HEK293T (cell line): ENCODE measurements around the gene TEX53.

Experiments
- CTCF ChIA-PET: fragments of 350-600 bp; formaldehyde crosslinking; extraction: SDS; loops from one replicate; lab custom pipeline; 2021; ENCODE audit warnings: antibody characterized with exemption, inconsistent platforms; lab: Yijun Ruan, JAX
- POLR2A ChIA-PET: fragments of 350-600 bp; formaldehyde crosslinking; extraction: SDS; loops from one replicate; lab custom pipeline; 2020; ENCODE audit warnings: antibody characterized with exemption, inconsistent platforms; lab: Yijun Ruan, JAX
- DNase-seq: peaks from one replicate; pipeline ENCODE4 v3.0.0; 2012; ENCODE audit warnings: mixed read lengths; ENCODE audit errors: extremely low spot score
- ARNT ChIP-seq: fragments of 450-650 bp; IDR thresholded peaks from 2 replicates; pipeline ENCODE4 v1.6.1; 2017; ENCODE audit warnings: mild to moderate bottlenecking
- BHLHE40 ChIP-seq: fragments of 450-650 bp; IDR thresholded peaks from 2 replicates; pipeline ENCODE4 v1.6.1; 2016; ENCODE audit warnings: mild to moderate bottlenecking, moderate library complexity, borderline replicate concordance
- CTBP1 ChIP-seq: fragments of 450-650 bp; IDR thresholded peaks from 2 replicates; pipeline ENCODE4 v1.6.1; 2016; ENCODE audit warnings: borderline replicate concordance
- ELF4 ChIP-seq: fragments of 450-650 bp; IDR thresholded peaks from 2 replicates; pipeline ENCODE4 v1.6.1; 2017; ENCODE audit warnings: antibody characterized with exemption
- FOXA1 ChIP-seq: fragments of 450-650 bp; IDR thresholded peaks from 2 replicates; pipeline ENCODE4 v1.6.1; 2016; ENCODE audit warnings: mild to moderate bottlenecking
- FOXK2 ChIP-seq: fragments of 450-650 bp; IDR thresholded peaks from 2 replicates; pipeline ENCODE4 v1.6.1; 2016; ENCODE audit warnings: mild to moderate bottlenecking
- FOXM1 ChIP-seq: fragments of 450-650 bp; IDR thresholded peaks from 2 replicates; pipeline ENCODE4 v1.6.1; 2017; ENCODE audit warnings: mild to moderate bottlenecking, borderline replicate concordance
- HDGF ChIP-seq: fragments of 450-650 bp; IDR thresholded peaks from 2 replicates; pipeline ENCODE4 v1.6.1; 2017; ENCODE audit warnings: antibody characterized with exemption, borderline replicate concordance
- L3MBTL2 ChIP-seq: fragments of 450-650 bp; conservative IDR thresholded peaks from 2 replicates; pipeline ENCODE4 v1.6.1; 2016; ENCODE audit warnings: mild to moderate bottlenecking
- LEF1 ChIP-seq: fragments of 450-650 bp; IDR thresholded peaks from 2 replicates; pipeline ENCODE4 v1.6.1; 2017; ENCODE audit warnings: mild to moderate bottlenecking, borderline replicate concordance
- NFRKB ChIP-seq: fragments of 450-650 bp; IDR thresholded peaks from 2 replicates; pipeline ENCODE4 v1.6.1; 2016; ENCODE audit warnings: mild to moderate bottlenecking, moderate library complexity
- PKNOX1 ChIP-seq: fragments of 450-650 bp; IDR thresholded peaks from 2 replicates; pipeline ENCODE4 v1.6.1; 2016
- SP1 ChIP-seq: fragments of 450-650 bp; IDR thresholded peaks from 2 replicates; pipeline ENCODE4 v1.6.1; 2017
- SUZ12 ChIP-seq: fragments of 450-650 bp; IDR thresholded peaks from 2 replicates; pipeline ENCODE4 v1.6.1; 2016; ENCODE audit warnings: mild to moderate bottlenecking
- TARDBP ChIP-seq: fragments of 450-650 bp; IDR thresholded peaks from 2 replicates; pipeline ENCODE4 v1.6.1; 2016
- ZNF384 ChIP-seq: fragments of 450-650 bp; IDR thresholded peaks from 2 replicates; pipeline ENCODE4 v1.6.1; 2016

The TEX53 gene

GRCh38 chr9:114695948-114696347 lies 38.3 kb upstream of the TEX53 start:
- no peak for TF ChIP-seq CTBP1
- no peak for TF ChIP-seq FOXK2
- TF ChIP-seq L3MBTL2: no peak
- no peak for TF ChIP-seq FOXA1
- TF ChIP-seq ZNF384: no peak
- TF ChIP-seq SP1: no peak
- TF ChIP-seq FOXM1: no peak
- TF ChIP-seq ARNT: no peak
- no peak for TF ChIP-seq TARDBP
- TF ChIP-seq BHLHE40: no peak
- no peak for TF ChIP-seq HDGF
- no peak for TF ChIP-seq SUZ12
- no peak for TF ChIP-seq PKNOX1
- TF ChIP-seq ELF4: no peak
- no peak for TF ChIP-seq NFRKB
- TF ChIP-seq LEF1: no peak
- DNase-seq: no peak
- CTCF ChIA-PET: no interaction called here
- POLR2A ChIA-PET: no interaction called here

GRCh38 chr9:114694719-114695269 lies 37.2 kb upstream of the TEX53 start:
- TF ChIP-seq FOXM1 (no peak), SP1 (no peak), SUZ12 (no peak), PKNOX1 (no peak), ZNF384 (no peak), NFRKB (no peak), LEF1 (no peak), ARNT (no peak), FOXA1 (no peak), HDGF (no peak)
- DNase-seq: no peak
- CTCF ChIA-PET: no interaction called here
- POLR2A ChIA-PET: no interaction called here

- TF ChIP-seq BHLHE40: no peak
- no peak for TF ChIP-seq FOXK2
- no peak for TF ChIP-seq SP1
- TF ChIP-seq L3MBTL2: no peak
- no peak for TF ChIP-seq TARDBP
- TF ChIP-seq ZNF384: no peak
- no peak for TF ChIP-seq FOXM1
- no peak for TF ChIP-seq SUZ12
- TF ChIP-seq PKNOX1: no peak
- TF ChIP-seq ELF4: no peak
- no peak for TF ChIP-seq CTBP1
- TF ChIP-seq NFRKB: no peak
- TF ChIP-seq ARNT: no peak
- TF ChIP-seq LEF1: no peak
- no peak for TF ChIP-seq FOXA1
- CTCF ChIA-PET: no interaction called here
- POLR2A ChIA-PET: no interaction called here
- DNase-seq: no peak
Measured at GRCh38 chr9:114694146-114694545, 36.5 kb upstream of the TEX53 start.

GRCh38 chr9:114693248-114693855 lies 35.7 kb upstream of the TEX53 start:
- ChIA-PET CTCF (interaction anchor here (1.3 kb wide), 1 partner anchor 12 kb away, joined by 4 read pairs; no protein-coding TSS in a partner anchor), POLR2A (no interaction called here)
- DNase-seq: no peak
- no peak for TF ChIP-seq ELF4
- TF ChIP-seq LEF1: no peak
- TF ChIP-seq HDGF: no peak
- TF ChIP-seq NFRKB: no peak
- TF ChIP-seq SP1: no peak
- TF ChIP-seq FOXM1: no peak
- no peak for TF ChIP-seq L3MBTL2
- TF ChIP-seq SUZ12: no peak
- no peak for TF ChIP-seq FOXA1
- TF ChIP-seq PKNOX1: no peak
- no peak for TF ChIP-seq TARDBP
- TF ChIP-seq BHLHE40: no peak
- no peak for TF ChIP-seq FOXK2
- no peak for TF ChIP-seq ZNF384
- no peak for TF ChIP-seq CTBP1
- TF ChIP-seq ARNT: no peak

- DNase-seq: no peak
- POLR2A ChIA-PET: interaction anchor here (1.0 kb wide), 1 partner anchor 15 kb away, joined by 4 read pairs; no protein-coding TSS in a partner anchor
- CTCF ChIA-PET: interaction anchor here (1.3 kb wide), 1 partner anchor 11 kb away, joined by 4 read pairs; no protein-coding TSS in a partner anchor
- TF ChIP-seq SUZ12 (no peak), BHLHE40 (no peak), ZNF384 (no peak), ELF4 (no peak), HDGF (no peak), PKNOX1 (no peak), CTBP1 (no peak), TARDBP (no peak), FOXM1 (no peak), NFRKB (no peak), FOXK2 (no peak), LEF1 (no peak)
Measured at GRCh38 chr9:114691956-114692295, 34.3 kb upstream of the TEX53 start.
